Hepatic stellate cell (primary cell): ENCODE data around the gene TMEM62.
"Not testable (repeated sequence)": the region's sequence is repeated elsewhere in the genome, so short reads cannot be mapped to it uniquely, and the experiment has no call there.

Source experiments
- DNase-seq: peaks from one replicate; pipeline ENCODE4 v3.0.0; 2011; ENCODE audit warnings: low spot score

Gene TMEM62

DNA sequence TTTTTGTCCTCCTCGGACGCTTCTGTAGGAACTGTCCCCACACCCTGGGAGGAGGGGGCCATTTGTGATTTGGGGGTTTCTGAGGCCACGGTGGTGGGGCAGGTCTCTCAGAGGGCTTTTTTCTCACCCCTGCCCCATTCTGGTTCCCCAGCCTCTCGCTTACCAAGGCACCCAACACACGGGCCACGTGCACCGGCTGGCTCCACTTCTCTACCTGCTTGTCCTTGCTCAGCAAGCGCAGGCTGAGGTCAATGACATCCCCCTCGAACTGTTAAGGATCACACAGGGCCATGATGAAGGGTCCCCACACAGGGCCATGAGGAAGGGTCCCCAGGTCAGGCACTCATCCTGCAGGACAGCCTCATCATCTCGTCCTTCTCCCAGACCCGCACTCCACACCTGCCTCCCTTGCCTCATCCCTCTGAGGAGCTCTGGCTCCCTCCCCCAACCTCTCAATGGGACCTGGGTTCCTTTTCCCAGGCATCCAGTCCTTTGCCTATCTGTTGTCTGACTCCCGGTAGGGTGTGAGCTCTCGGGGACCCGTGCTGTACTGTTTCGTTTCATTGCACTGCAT is 76.9 kb downstream of the TMEM62 start:
- DNase-seq: no peak

DNA sequence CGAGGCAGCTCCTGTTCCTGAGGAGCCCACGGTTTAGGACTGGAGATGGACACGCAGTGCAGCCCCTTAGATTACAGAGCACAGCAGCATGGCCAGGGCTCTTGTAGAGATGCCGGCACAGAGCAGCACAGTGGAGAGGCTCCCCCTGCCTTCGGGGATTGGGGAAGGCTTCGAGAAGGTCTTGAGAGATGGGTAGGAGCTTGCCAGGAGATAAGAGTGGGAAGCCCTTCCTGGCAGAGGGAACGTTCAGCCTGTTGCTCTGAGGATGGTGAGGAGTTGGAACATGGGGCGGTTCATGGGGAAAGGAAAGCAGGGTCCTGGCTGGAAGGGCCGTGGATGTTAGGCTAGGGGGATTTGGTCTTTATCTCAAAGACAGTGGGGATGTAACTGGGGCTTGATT is 77.4 kb downstream of the TMEM62 start:
- DNase-seq: no peak

GRCh38 chr15:43211224-43211735 is 77.9 kb downstream of the TMEM62 start:
- no peak for DNase-seq

DNA sequence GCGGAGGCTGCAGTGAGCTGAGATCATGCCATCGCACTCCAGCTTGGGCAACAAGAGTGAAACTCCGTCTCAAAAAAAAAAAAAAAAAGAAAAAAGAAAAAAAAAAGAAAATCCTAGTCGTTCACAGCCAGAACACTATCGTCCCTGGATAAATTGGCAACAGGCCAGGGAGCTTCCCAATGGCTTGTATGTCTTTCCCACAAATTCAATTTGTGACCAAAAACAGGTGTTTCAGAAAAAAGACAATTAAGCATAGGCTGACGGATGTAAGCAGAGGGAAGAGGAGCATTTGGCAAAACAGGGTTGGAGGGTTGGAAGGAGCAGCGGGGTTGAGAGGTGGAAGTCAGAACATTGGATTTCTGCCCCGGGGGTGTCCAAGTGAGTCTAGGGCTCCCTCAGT is 78.9 kb downstream of the TMEM62 start:
- DNase-seq: no peak

- no peak for DNase-seq
Observed at GRCh38 chr15:43212951-43213350, 79.6 kb downstream of the TMEM62 start.

DNA sequence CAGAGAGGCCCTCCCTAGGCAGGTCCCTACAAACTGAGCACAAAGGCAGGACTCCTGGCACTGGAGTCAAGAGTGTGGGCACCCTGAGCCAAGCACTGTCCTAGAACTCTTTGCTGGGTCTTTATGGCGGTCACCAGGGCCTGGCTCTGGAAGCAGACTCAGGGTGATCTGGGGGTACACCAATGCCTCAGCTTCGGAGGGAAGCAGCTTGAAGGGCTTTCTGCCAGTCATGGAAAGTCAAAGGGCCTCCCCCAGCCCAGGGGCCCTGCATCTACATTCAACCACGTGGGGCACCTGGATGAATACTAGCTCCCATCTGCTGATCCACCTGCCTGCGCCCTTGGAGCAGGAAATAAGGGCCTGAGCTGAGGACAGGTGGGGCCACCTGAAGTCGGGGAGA is 80.1 kb downstream of the TMEM62 start:
- no peak for DNase-seq

DNA sequence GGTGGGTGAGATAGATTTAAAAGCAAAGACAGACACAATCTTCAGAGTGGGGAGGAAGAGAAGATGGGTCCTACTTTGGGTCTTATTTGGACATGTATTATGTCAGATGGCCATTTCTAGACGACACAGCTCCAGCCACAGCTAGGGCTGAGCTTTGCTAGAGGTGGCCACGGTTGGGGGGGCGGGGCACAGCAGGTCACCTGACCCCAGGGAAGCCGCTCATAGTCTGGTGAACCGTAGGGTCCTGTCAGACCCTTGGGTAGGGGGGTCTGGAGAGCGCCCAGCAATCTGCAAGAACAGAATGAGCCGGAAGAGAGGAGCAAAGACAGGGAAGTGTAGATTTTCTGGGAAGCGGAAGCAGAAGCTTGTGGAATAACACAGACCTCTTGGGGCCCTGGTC is 80.8 kb downstream of the TMEM62 start:
- DNase-seq: no peak

GRCh38 chr15:43214592-43215295 is 81.4 kb downstream of the TMEM62 start:
- DNase-seq: no peak

DNA sequence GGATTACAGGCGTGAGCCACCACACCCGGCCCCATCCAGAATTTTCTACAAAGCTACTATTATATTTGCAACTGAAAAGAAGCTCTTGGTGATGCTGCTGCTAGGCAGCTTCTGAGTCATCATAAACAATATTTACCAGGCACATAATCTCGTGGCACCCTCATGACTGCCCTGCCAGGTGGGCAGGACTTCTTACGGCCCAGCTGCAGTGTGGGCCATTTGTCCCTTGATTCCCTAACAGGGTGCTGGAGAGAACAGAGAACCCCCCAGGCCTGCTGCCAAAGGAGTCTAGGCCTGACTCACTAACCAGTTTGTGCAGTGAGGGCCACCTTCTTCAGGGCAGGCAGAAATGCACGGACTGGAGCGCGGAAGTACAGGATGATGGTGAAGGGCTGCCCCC is 82.6 kb downstream of the TMEM62 start:
- no peak for DNase-seq

DNA sequence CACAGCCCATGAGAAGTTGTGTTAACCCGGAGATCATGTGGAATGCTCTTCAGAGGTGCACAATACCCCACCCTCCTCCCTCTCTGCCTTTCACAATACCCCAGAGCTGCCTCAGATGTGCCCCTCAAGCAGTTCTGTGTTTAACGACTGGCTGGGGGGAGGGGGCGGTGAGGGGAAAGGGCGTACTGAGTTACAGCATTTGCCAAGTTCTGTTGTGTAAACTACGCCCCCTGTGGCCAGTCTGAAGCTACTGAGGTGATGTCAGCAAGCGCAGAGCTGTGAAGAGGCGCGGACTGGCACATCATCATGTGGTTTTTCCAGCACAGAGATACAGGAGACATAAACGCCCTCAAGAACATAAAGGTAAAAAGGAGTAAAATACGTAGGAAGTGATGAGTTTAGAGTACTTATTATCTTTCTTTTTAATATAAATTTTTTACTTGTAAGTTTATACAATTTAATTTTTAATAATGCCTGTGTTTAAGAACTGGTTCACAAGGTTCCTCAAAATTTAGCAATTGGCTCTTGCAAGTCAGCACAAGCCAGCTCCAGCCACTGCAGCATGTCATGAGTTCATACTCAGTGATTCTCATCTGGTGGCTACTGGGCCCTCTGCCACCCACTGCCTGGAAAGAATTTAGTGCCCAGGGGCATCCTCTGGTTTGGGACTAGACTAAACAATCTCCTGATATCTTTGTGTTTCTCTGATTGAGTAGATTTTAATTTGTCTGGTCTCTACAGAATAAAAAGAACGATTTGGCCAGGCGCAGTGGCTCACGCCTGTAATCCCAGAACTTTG is 85.7 kb downstream of the TMEM62 start:
- DNase-seq: no peak

DNA sequence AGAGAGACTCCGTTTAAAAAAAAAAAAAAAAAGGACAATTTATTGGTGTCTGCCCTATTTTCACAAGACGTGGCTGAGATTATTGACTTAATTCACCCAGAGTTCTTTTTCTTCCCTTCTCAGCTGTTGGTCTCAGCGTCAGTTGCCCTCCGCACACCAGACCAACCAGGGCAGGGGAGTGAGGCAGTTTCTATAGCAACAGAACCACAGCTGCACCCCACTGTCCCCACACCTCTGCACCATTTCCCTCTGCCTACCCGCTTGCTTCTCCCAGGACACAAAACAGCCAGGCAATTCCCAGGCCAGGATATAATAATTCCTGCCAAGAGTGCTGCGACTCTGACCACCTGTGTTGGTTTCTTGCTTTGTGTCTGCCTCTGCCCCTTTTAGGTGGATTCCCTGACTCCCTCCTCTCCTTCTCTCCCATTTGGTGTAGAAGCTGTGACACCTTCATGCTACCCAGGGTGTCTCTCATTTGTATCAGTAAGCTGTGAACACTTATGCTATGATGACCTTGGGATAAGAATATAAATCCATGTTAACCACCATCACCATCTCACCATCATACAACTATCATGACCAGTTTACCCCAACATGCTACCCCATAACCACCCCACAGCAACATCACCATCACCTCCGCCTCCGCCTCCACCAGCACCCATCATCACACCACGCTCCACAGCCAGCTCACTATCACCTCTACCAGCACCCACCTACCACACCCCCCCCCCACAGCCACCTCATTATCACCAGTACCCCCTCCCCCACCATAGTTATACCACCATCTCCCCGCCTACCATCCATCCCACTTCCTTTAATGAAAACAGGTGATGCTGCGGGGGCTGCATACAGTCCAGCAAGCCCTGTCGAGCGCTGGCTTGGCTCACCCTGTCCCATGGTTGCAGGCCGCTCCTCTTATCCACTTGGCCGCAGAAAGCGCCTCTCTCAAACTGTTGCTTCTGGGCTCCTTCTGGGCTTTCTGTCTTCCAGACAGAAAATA is 86.8 kb downstream of the TMEM62 start:
- no peak for DNase-seq

DNA sequence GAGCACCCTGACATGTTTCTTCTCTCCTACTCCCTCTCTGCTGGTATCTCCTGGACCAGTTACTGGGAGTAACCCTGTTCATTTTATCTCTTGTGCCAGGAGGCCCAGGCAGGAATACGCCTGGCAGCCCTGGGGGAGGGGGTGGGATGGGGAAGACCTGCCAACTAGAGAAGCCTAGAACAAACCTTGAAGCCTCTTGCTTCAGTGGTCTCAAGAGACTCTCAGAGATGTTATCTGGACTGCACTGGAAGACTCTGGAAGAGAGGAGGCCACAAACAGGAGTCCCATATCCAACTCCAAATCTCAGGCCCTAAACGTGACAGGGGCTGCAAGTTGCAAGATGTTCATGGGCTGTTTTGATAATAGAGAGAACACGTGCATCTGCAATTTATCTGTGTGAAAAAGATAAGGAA is 87.6 kb downstream of the TMEM62 start, which contains the start of gene EPB42:
Gene EPB42, minus strand, starts transcription at position 28 of the 413 bp plus-strand sequence. CDS start 193 bp downstream, outside the sequence.
- DNase-seq: no peak

- DNase-seq: no peak
Observed at GRCh38 chr15:43221422-43221821, 88.0 kb downstream of the TMEM62 start.

- peak; percentile 61 for DNase-seq
Observed at GRCh38 chr15:43225201-43225949, 92.0 kb downstream of the TMEM62 start.

GRCh38 chr15:43225950-43226255 is 92.5 kb downstream of the TMEM62 start:
- DNase-seq: not testable (repeated sequence)

DNA sequence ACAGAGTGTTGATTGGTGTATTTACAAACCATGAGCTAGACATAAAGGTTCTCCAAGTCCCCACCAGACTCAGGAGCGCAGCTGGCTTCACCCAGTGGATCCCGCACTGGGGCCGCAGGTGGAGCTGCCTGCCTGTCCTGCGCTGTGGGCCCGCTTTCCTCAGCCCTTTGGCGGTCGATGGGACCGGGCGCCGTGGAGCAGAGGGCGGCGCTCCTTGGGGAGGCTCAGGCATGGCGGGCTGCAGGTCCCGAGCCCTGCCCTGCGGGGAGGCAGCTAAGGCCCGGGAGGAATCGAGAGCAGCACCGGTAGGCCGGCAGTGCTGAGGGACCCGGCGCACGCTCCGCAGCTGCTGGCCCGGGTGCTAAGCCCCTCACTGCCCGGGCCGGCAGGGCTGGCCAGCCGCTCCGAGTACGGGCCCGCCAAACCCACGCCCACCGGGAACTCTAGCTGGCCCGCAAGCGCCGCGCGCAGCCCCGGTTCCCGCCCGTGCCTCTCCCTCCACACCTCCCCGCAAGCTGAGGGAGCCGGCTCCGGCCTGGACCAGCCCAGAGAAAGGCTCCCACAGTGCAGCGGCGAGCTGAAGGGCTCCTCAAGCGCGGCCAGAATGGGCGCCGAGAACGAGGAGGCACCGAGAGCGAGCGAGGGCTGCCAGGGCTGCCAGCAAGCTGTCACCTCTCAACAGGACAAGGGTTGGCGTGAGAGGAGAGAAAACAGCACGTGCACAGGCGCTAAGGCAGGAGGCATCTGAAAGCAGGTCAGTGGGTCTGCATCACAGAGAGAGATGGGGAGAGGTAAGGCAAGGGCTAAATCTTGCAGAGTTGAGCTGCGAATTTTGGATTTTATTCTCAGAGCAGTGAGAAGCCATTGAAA is 93.3 kb downstream of the TMEM62 start:
- DNase-seq: no peak

- DNase-seq: no peak
Observed at GRCh38 chr15:43229977-43230376, 96.6 kb downstream of the TMEM62 start.

DNA sequence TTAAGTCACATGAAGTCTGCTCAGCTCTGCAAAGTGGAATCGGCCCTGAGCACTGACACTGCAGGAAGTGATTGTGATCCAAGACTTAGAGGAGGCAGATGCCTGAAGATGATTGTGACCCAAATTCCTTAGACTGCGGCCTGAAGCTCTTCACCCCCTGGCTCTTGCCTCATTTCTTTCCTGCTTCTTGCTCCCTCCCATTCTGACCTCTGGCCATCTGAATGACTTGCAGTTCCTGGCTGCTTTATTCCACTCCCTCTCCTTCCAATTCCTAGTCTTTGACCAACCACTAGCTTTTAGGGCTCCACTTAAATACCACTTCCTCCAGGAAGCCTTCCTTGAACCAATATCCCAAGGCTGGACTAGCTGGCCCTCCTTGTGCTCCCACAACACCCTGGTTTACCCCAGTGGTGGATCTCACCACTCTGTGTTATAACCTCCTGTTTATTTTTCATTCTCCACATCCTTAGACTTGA is 97.3 kb downstream of the TMEM62 start:
- DNase-seq: no peak

DNA sequence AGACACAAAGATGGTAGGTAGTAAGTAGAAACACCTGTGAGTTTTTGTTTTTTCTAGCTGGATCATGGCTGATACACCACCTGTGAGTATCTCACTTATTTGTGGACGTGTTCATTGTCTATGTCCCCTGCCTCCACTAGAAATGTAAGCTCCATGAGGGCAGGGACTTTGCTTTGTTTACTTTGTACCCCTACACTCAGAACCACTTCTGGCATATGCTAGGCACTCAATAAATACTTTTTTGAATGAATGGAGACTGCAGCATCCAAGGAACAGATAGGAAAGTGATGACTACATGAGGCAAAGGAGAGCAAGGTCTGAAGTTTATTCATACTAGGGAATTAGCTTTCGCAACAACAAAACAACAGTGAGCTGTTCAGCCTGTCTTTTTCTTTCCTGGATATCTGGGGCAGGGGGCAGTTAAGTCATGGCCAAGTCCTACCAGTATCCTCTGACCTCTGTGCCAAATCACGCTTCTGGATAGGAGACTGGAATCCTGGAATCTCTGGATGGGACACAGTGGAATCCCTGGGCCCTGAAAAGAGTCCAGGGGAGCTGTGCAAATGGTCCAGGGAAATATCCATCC is 99.0 kb downstream of the TMEM62 start:
- no peak for DNase-seq
